Psoas muscle (tissue), 8 donors: ENCODE results near the gene MLLT1. TPM values are rescaled to one million over a fixed set of nuclear protein-coding genes. Genes with fewer than 3 reads are reported as not detected.

ENCODE experiments used
- ATAC-seq, 4 donors: fragments of 200-7000 bp; cut with Tn5 transposase; one replicate each; pipeline ENCODE4 v1.9.1; 2020; ENCODE audit warnings: moderate library complexity in 3 of 4, mild to moderate bottlenecking in 2 of 4
- DNase-seq, 2 donors: peaks; one replicate each; pipeline ENCODE4 v3.0.0-alpha.2; 2020
- H3K27ac ChIP-seq: fragments of 200-600 bp; one replicate; pipeline ENCODE4 v1.8.0; 2022
- H3K27me3 ChIP-seq, 3 donors: fragments of 200-600 bp in 1 of 3; one replicate each; pipeline versions ENCODE4 v1.6.1 to v1.8.0; 2013 to 2022; ENCODE audit warnings: low read length in 2 of 3, mild to moderate bottlenecking in 2 of 3, moderate library complexity in 1 of 3; ENCODE audit not compliant: insufficient read depth in 3 of 3
- H3K36me3 ChIP-seq, 2 donors: fragments of 200-600 bp in 1 of 2; one replicate each; pipeline versions ENCODE4 v1.6.1 to v1.8.0; 2013 to 2022; ENCODE audit warnings: low read depth in 1 of 2, mild to moderate bottlenecking in 1 of 2, moderate library complexity in 1 of 2; ENCODE audit not compliant: insufficient read depth in 1 of 2
- H3K4me1 ChIP-seq: fragments of 200-600 bp; one replicate; pipeline ENCODE4 v1.8.0; 2022
- H3K4me3 ChIP-seq: fragments of 200-600 bp; one replicate; pipeline ENCODE4 v1.8.0; 2022; ENCODE audit warnings: mild to moderate bottlenecking
- H3K9me3 ChIP-seq: fragments of 200-600 bp; one replicate; pipeline ENCODE4 v1.8.0; 2022
- CTCF ChIP-seq: fragments of 200-600 bp; IDR thresholded peaks from one replicate; pipeline ENCODE4 v1.8.0; 2022; ENCODE audit warnings: antibody characterized with exemption
- WGBS, 3 donors: extraction: QIAGEN DNeasy Blood & Tissue Kit; methylation state at CpG; one replicate each; pipeline versions ENCODE4 v1.1.6 to v1.1.7; 2013; 5-methylcytosine and 5-hydroxymethylcytosine counted together
- intact Hi-C, 2 donors: fragments of 100-400 bp; cut with DNase I; formaldehyde crosslinking; loops; one replicate each; pipeline versions ENCODE4 v1.11.0 to v1.14.2; 2022
- polyA plus RNA-seq, 3 donors: library from polyadenylated mRNA; stranded (reverse); fragments of 200-250 nt; gene quantifications; one replicate each; pipeline ENCODE4 v1.2.3, GENCODE V29; 2013
- total RNA-seq, 4 donors: library from RNA; stranded (reverse); fragmentation: NEBNext Ultra II Directional in 2 of 4; extraction: Animal tissue kit (Norgen Biotek cat#: 25700) in 2 of 4; gene quantifications; one replicate each; pipeline versions ENCODE4 v1.2.1 to v1.2.4, GENCODE V29; 2021 to 2023
- donor health status: healthy with polysubstance abuse.
- donor health status: DM: no; HTN: no; CAD: no; lungs with moderate emphysema.
- donor health status: Bipolar disorder and iron deficiency.
- donor health status: healthy.
- donor health status: DM: yes; HTN: yes; CAD: no.
- donor health status: DM: no; HTN: no; CAD: no.
- donor health status: DM: no; HTN: no; CAD: no.
- donor health status: DM: yes; HTN: yes; CAD: no.

The MLLT1 gene
- total and polyA plus RNA-seq, 7 donors = 24.2 to 51.7 (median 35.8) TPM

- intact Hi-C loops = no loop called here
- 66 to 74% (median 72%) methylated on average over 10 of the region's 10 CpGs for WGBS, 3 donors
- ATAC-seq (no peak), DNase-seq (no peak)
- no peaks in the 10 kb centered on the region for H3K9me3 ChIP-seq
- TF ChIP-seq CTCF = no peak
- no peaks in the 10 kb centered on the region for H3K4me1 ChIP-seq
- H3K27me3 ChIP-seq = peaks cover 1 to 20% (median 3%) of the 10 kb centered on the region in 3 donors
- no peak overlapping the region for H3K4me3 ChIP-seq
- H3K36me3 ChIP-seq = no peaks in the 10 kb centered on the region
- no peak overlapping the region for H3K27ac ChIP-seq
These were observed 94.5 kb downstream of the MLLT1 start for GRCh38 chr19:6185093-6185834.

- intact Hi-C loops = no loop called here
- 75 to 83% (median 76%) methylated on average over 2 of the region's 2 CpGs for WGBS, 3 donors
- Histone ChIP-seq H3K36me3 (no peaks in the 10 kb centered on the region), H3K4me1 (no peaks in the 10 kb centered on the region), H3K4me3 (no peak overlapping the region), H3K27ac (no peak overlapping the region), H3K9me3 (no peaks in the 10 kb centered on the region), H3K27me3 (peaks cover 1 to 27% (median 3%) of the 10 kb centered on the region in 3 donors)
- no peak for TF ChIP-seq CTCF
- ATAC-seq (no peak), DNase-seq (no peak)
These were observed 98.7 kb downstream of the MLLT1 start for GRCh38 chr19:6181119-6181518.

- Histone ChIP-seq H3K36me3 (no peaks in the 10 kb centered on the region), H3K9me3 (no peaks in the 10 kb centered on the region), H3K27me3 (no peaks in the 10 kb centered on the region), H3K4me1 (no peaks in the 10 kb centered on the region), H3K4me3 (no peak overlapping the region), H3K27ac (no peak overlapping the region)
- DNase-seq (no peak), ATAC-seq (no peak)
- no peak for TF ChIP-seq CTCF
- intact Hi-C loops = no loop called here
- WGBS, 3 donors = 86 to 89% (median 88%) methylated on average over 5 of the region's 5 CpGs
These were observed 106.6 kb downstream of the MLLT1 start for GRCh38 chr19:6173190-6173589.

- no peak for TF ChIP-seq CTCF
- H3K9me3 ChIP-seq = no peaks in the 10 kb centered on the region
- H3K27ac ChIP-seq = no peak overlapping the region
- intact Hi-C loops = no loop called here
- WGBS, 3 donors = 79 to 85% (median 80%) methylated on average over 3 of the region's 3 CpGs
- H3K4me1 ChIP-seq = no peaks in the 10 kb centered on the region
- H3K36me3 ChIP-seq = no peaks in the 10 kb centered on the region
- no peaks in the 10 kb centered on the region for H3K27me3 ChIP-seq
- ATAC-seq = no peak
- H3K4me3 ChIP-seq = no peak overlapping the region
- DNase-seq = no peak
These were observed 107.5 kb downstream of the MLLT1 start for GRCh38 chr19:6172074-6172863.
